Sigmoid colon (tissue), 7 donors: ENCODE data around the gene SMAD3. TPM values are rescaled to one million over a fixed set of nuclear protein-coding genes. Genes with fewer than 3 reads are reported as not detected.

Source experiments
- DNase-seq: peaks from one replicate; pipeline ENCODE4 v3.0.0-alpha.2; 2019
- H3K27ac ChIP-seq, 4 donors: fragments of 200-600 bp; sonication (generic); one replicate each; pipeline ENCODE4 v1.5.1; 2016 to 2019; ENCODE audit warnings: mild to moderate bottlenecking in 1 of 4
- H3K27me3 ChIP-seq, 3 donors: fragments of 200-600 bp; sonication (generic); one replicate each; pipeline ENCODE4 v1.5.1; 2019; ENCODE audit warnings: mild to moderate bottlenecking in 1 of 3
- H3K36me3 ChIP-seq, 4 donors: fragments of 200-600 bp; sonication (generic); one replicate each; pipeline ENCODE4 v1.5.1; 2016 to 2019
- H3K4me1 ChIP-seq, 4 donors: fragments of 200-600 bp; sonication (generic); one replicate each; pipeline ENCODE4 v1.5.1; 2017 to 2019
- H3K4me3 ChIP-seq, 4 donors: fragments of 200-600 bp; sonication (generic); one replicate each; pipeline ENCODE4 v1.5.1; 2017 to 2019; ENCODE audit warnings: mild to moderate bottlenecking in 2 of 4, moderate library complexity in 1 of 4
- H3K9me3 ChIP-seq, 4 donors: fragments of 200-600 bp in 3 of 4; sonication (generic) in 3 of 4; one replicate each; pipeline versions ENCODE4 v1.5.1 to v1.6.1; 2013 to 2019
- CTCF ChIP-seq, 4 experiments: fragments of 450-650 bp in 3 of 4; fragments of 200-600 bp in 1 of 4; IDR thresholded peaks; one replicate each; pipeline ENCODE4 v1.5.1; 2016 to 2019; ENCODE audit warnings: antibody characterized with exemption in 4 of 4, mild to moderate bottlenecking in 3 of 4, moderate library complexity in 2 of 4
- EP300 ChIP-seq, 4 donors: sonication (generic); formaldehyde crosslinking; IDR thresholded peaks; one replicate each; pipeline ENCODE4 v1.6.1; 2017; ENCODE audit warnings: antibody characterized with exemption in 4 of 4
- POLR2A ChIP-seq, 2 donors: fragments of 450-650 bp; IDR thresholded peaks; one replicate each; pipeline ENCODE4 v1.6.1; 2016; ENCODE audit warnings: antibody characterized with exemption in 2 of 2, mild to moderate bottlenecking in 2 of 2, moderate library complexity in 2 of 2
- POLR2AphosphoS5 ChIP-seq, 4 donors: sonication (generic); formaldehyde crosslinking; IDR thresholded peaks; one replicate each; pipeline ENCODE4 v1.6.1; 2017; ENCODE audit warnings: antibody characterized with exemption in 4 of 4
- WGBS, 2 donors: extraction: QIAGEN DNeasy Blood & Tissue Kit; methylation state at CpG; one replicate each; pipeline ENCODE4 v1.1.7; 2013; 5-methylcytosine and 5-hydroxymethylcytosine counted together
- intact Hi-C: fragments of 100-400 bp; cut with DNase I; formaldehyde crosslinking; loops from one replicate; pipeline ENCODE4 v1.15.1; 2023
- polyA plus RNA-seq, 3 donors: library from polyadenylated mRNA; stranded (reverse); fragments of 200-250 nt; gene quantifications; one replicate each; pipeline ENCODE4 v1.2.3, GENCODE V29; 2013
- total RNA-seq, 4 donors: library from RNA; depleted of rRNA; stranded (reverse); fragments of >200 nt; gene quantifications; one replicate each; pipeline ENCODE4 v1.1.0, GENCODE V29; 2016
- donor health status: healthy with polysubstance abuse.
- donor health status: Bipolar disorder and iron deficiency.
- donor health status: healthy.

Gene SMAD3
- total and polyA plus RNA-seq, 7 donors = 12.5 to 28.2 (median 18.4) TPM

- TF ChIP-seq EP300 (IDR thresholded peaks at IDR 0.05) (no peak), POLR2AphosphoS5 (IDR thresholded peaks at IDR 0.05) (peak in 1 of 4 donors; percentile 8)
- Histone ChIP-seq H3K36me3 (no peaks in the 10 kb centered on the region), H3K4me1 (peaks cover 0 to 100% (median 97%) of the 10 kb centered on the region in 4 donors), H3K9me3 (no peaks in the 10 kb centered on the region), H3K4me3 (peak overlapping the region in 3 of 4 donors; percentile 5 to 14 (median 8)), H3K27ac (peak overlapping the region; percentile 69 to 85 (median 82)), H3K27me3 (no peaks in the 10 kb centered on the region)
- 75 to 85% methylated on average over 11 of the region's 11 CpGs for WGBS, 2 donors
- intact Hi-C loops = loop anchor here (5.0 kb wide), 1 partner anchor 113 kb away; the partner anchor contains the start of genes AAGAB and IQCH
- DNase-seq = peak; percentile 39
Observed at GRCh38 chr15:67138891-67139855, 73.8 kb downstream of the SMAD3 start.

- intact Hi-C loops = no loop called here
- H3K4me1 ChIP-seq = peaks cover 0 to 100% (median 96%) of the 10 kb centered on the region in 4 donors
- DNase-seq = peak; percentile 29
- WGBS, 2 donors = 66 to 85% methylated on average over 9 of the region's 9 CpGs
- no peaks in the 10 kb centered on the region for H3K36me3 ChIP-seq
- H3K4me3 ChIP-seq = no peak overlapping the region
- no peaks in the 10 kb centered on the region for H3K9me3 ChIP-seq
- H3K27ac ChIP-seq = peak overlapping the region in 3 of 4 donors; percentile 11 to 85 (median 84)
- TF ChIP-seq POLR2AphosphoS5 (IDR thresholded peaks at IDR 0.05) (no peak), EP300 (IDR thresholded peaks at IDR 0.05) (no peak), CTCF (IDR thresholded peaks at IDR 0.05) (no peak), POLR2A (IDR thresholded peaks at IDR 0.05) (no peak)
- H3K27me3 ChIP-seq = no peaks in the 10 kb centered on the region
Observed at GRCh38 chr15:67140078-67140833, 74.9 kb downstream of the SMAD3 start.

DNA sequence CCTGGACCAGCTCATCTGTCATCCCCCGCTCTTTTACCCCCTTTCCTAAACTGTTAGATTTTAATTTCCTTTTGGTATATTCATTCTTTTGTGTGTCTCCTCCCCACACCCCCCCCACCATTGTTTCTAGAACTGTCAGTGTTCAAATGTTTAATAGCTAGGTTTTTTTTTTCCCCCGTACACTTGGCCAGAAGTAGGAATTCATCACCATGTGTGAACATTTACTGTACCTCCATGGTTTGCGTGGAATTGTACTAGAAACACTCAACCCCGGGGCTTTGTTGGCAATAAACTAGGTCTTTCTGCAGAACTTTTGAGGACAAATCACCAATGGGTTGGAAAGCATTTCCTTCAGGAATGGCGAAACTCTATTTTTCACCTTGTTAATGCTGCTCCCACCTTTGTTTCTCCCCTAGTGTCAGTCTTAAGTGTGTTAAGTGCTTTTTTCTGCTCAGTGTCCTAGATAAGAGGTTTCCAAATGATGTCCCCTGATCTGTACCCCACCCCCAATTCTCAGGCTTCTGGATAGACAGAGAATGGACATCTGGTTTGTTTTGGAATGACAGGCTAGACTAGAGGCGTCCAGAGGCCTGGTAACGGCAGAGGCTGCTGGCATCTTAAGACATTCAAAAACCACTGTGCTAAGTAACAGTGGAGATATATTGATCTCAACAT is 76.8 kb downstream of the SMAD3 start:
- H3K4me3 ChIP-seq = no peak overlapping the region
- no peak for TF ChIP-seq POLR2A (IDR thresholded peaks at IDR 0.05)
- TF ChIP-seq POLR2AphosphoS5 (IDR thresholded peaks at IDR 0.05) = peak in 2 of 4 donors; percentile 32 to 61
- no peak for TF ChIP-seq CTCF (IDR thresholded peaks at IDR 0.05)
- TF ChIP-seq EP300 (IDR thresholded peaks at IDR 0.05) = no peak
- no peaks in the 10 kb centered on the region for H3K36me3 ChIP-seq
- H3K4me1 ChIP-seq = peaks cover 0 to 100% (median 96%) of the 10 kb centered on the region in 4 donors
- H3K27ac ChIP-seq = peak overlapping the region; percentile 8 to 85 (median 68)
- intact Hi-C loops = loop anchor here (2.0 kb wide), 1 partner anchor 47 kb away; no protein-coding TSS in a partner anchor
- H3K27me3 ChIP-seq = no peaks in the 10 kb centered on the region
- no peaks in the 10 kb centered on the region for H3K9me3 ChIP-seq
- DNase-seq = no peak
- 83 to 90% methylated on average over 7 of the region's 7 CpGs for WGBS, 2 donors

GRCh38 chr15:67142767-67143100 is 77.3 kb downstream of the SMAD3 start:
- Histone ChIP-seq H3K4me1 (peaks cover 0 to 100% (median 96%) of the 10 kb centered on the region in 4 donors), H3K36me3 (no peaks in the 10 kb centered on the region), H3K27ac (peak overlapping the region; percentile 8 to 85 (median 68)), H3K27me3 (no peaks in the 10 kb centered on the region), H3K9me3 (no peaks in the 10 kb centered on the region), H3K4me3 (no peak overlapping the region)
- peak; percentile 80 for DNase-seq
- TF ChIP-seq POLR2A (IDR thresholded peaks at IDR 0.05) (no peak), EP300 (IDR thresholded peaks at IDR 0.05) (no peak), CTCF (IDR thresholded peaks at IDR 0.05) (no peak), POLR2AphosphoS5 (IDR thresholded peaks at IDR 0.05) (peak in 3 of 4 donors; percentile 53 to 70 (median 62))
- WGBS, 2 donors = 74 to 86% methylated on average over 6 of the region's 6 CpGs
- intact Hi-C loops = loop anchor here (2.0 kb wide), 1 partner anchor 46 kb away; no protein-coding TSS in a partner anchor
